Measurements from ENCODE around the gene SUGCT. TPM values are rescaled to one million over a fixed set of nuclear protein-coding genes. Genes with fewer than 3 reads are reported as not detected.

The SUGCT gene
- polyA plus RNA-seq, 1 of the 3 experiments (the other 2 are of a cell fraction) = 53.7 TPM

GRCh38 chr7:40723829-40724228 is 589.0 kb downstream of the SUGCT start (continued):
- no peak for TF ChIP-seq IRF3 (IDR thresholded peaks at IDR 0.05; ENCODE audit: low read depth, low read length)
- no peak for TF ChIP-seq MEF2A (IDR thresholded peaks at IDR 0.05; ENCODE audit: borderline replicate concordance, low read depth)
- no peak for TF ChIP-seq FOXJ3 (CRISPR knock-in tag; IDR thresholded peaks at IDR 0.05)

GRCh38 chr7:40726559-40726958 is 591.8 kb downstream of the SUGCT start:
- H3K9ac ChIP-seq = no peak overlapping the region
- ChIA-PET CTCF (interaction anchor here (0.5 to 1.1 kb wide), 3 partner anchors 14 to 1705 kb away, joined by 3 to 5 read pairs (median 4); no protein-coding TSS in a partner anchor), POLR2A (no interaction called here)
- no peaks in the 10 kb centered on the region for H3K27me3 ChIP-seq (ENCODE audit: insufficient read depth)
- H3K27ac ChIP-seq (ENCODE audit: low read depth in 2 of 2, low read length in 1 of 2) = no peak overlapping the region
- H3K4me1 ChIP-seq (ENCODE audit: control insufficient read depth in 1 of 2, insufficient read depth in 2 of 2, low read depth in 1 of 2, low read length in 1 of 2) = peaks cover 4 to 16% of the 10 kb centered on the region in 2 experiments; a peak in 3 of 4 replicates
- no peak overlapping the region for H3K4me3 ChIP-seq (ENCODE audit: low read depth in 2 of 2, low read length in 1 of 2)
- 92% methylated on average over 9 of the region's 9 CpGs for WGBS (ENCODE audit: low lambda C conversion rate)
- no peaks in the 10 kb centered on the region; the same call in 1 of the 2 replicates for H3K9me3 ChIP-seq
- no peak for DNase-seq
- H3F3A ChIP-seq (replicated peaks; ENCODE audit: insufficient read depth) = peaks cover 19% of the 10 kb centered on the region
- H3K79me2 ChIP-seq (ENCODE audit: insufficient read depth) = peaks cover 42% of the 10 kb centered on the region
- H3K9me2 ChIP-seq = no peaks in the 10 kb centered on the region
- peaks cover 0 to 23% of the 10 kb centered on the region in 2 experiments for H3K36me3 ChIP-seq (replicated peaks in 1 of 2; ENCODE audit: control insufficient read depth in 1 of 2, insufficient read depth in 2 of 2, low read length in 1 of 2)
- H3K4me2 ChIP-seq = no peak overlapping the region
- TF ChIP-seq EZH2phosphoT487 (IDR thresholded peaks at IDR 0.05; ENCODE audit: borderline replicate concordance, low read depth) (no peak), USF1 (IDR thresholded peaks at IDR 0.05; ENCODE audit: borderline replicate concordance, low read depth) (no peak), YY1 (IDR thresholded peaks at IDR 0.05; ENCODE audit: low read depth) (no peak), RCOR1 (IDR thresholded peaks at IDR 0.05; ENCODE audit: low read length) (no peak), GABPA (IDR thresholded peaks at IDR 0.05; ENCODE audit: low read depth) (no peak), CHD2 (IDR thresholded peaks at IDR 0.05; ENCODE audit: low read length, partially characterized antibody) (no peak), POLR2AphosphoS5 (IDR thresholded peaks at IDR 0.05; ENCODE audit: low read depth, low read length) (no peak), TCF12 (IDR thresholded peaks at IDR 0.05) (no peak), NFIC (IDR thresholded peaks at IDR 0.05; ENCODE audit: borderline replicate concordance) (no peak), CTCF (IDR thresholded peaks at IDR 0.05) (no peak), SMC3 (IDR thresholded peaks at IDR 0.05; ENCODE audit: low read depth, low read length) (no peak), SIN3A (IDR thresholded peaks at IDR 0.05; ENCODE audit: borderline replicate concordance, low read depth, low read length) (no peak), TAF1 (IDR thresholded peaks at IDR 0.05; ENCODE audit: borderline replicate concordance, low read depth, low read length) (no peak), MXI1 (IDR thresholded peaks at IDR 0.05; ENCODE audit: low read depth, low read length) (no peak), GATA2 (CRISPR knock-in tag; IDR thresholded peaks at IDR 0.05) (no peak), REST (IDR thresholded peaks at IDR 0.05; ENCODE audit: low read depth, low read length) (no peak), PBX3 (IDR thresholded peaks at IDR 0.05) (no peak), RAD21 (IDR thresholded peaks at IDR 0.05; ENCODE audit: low read length) (no peak), ZBTB33 (IDR thresholded peaks at IDR 0.05; ENCODE audit: borderline replicate concordance, low read depth) (no peak)
- no peaks in the 10 kb centered on the region for H4K20me1 ChIP-seq (ENCODE audit: insufficient read depth)
- no peak overlapping the region for H2AFZ ChIP-seq (ENCODE audit: low read depth)

Data from SK-N-SH (cell line).